Measurements from ENCODE around the gene KCTD5.

Gene KCTD5

GRCh38 chr16:2706085-2706484, 23.8 kb downstream of the KCTD5 start:
- Histone ChIP-seq H3K79me2 (no peaks in the 10 kb centered on the region), H3K4me1 (no peaks in the 10 kb centered on the region), H3K4me2 (ENCODE audit: low read length) (no peak overlapping the region), H3K27ac (no peak overlapping the region), H3K9me3 (ENCODE audit: control insufficient read depth, low read length) (no peaks in the 10 kb centered on the region), H3K36me3 (ENCODE audit: control insufficient read depth, insufficient read depth, low read length) (no peaks in the 10 kb centered on the region), H2AFZ (no peak overlapping the region), H3K4me3 (ENCODE audit: low read depth, low read length) (no peak overlapping the region), H3K9ac (no peak overlapping the region), H3K27me3 (ENCODE audit: control insufficient read depth, insufficient read depth, low read length) (no peaks in the 10 kb centered on the region)
- TF ChIP-seq, protein P1, sequence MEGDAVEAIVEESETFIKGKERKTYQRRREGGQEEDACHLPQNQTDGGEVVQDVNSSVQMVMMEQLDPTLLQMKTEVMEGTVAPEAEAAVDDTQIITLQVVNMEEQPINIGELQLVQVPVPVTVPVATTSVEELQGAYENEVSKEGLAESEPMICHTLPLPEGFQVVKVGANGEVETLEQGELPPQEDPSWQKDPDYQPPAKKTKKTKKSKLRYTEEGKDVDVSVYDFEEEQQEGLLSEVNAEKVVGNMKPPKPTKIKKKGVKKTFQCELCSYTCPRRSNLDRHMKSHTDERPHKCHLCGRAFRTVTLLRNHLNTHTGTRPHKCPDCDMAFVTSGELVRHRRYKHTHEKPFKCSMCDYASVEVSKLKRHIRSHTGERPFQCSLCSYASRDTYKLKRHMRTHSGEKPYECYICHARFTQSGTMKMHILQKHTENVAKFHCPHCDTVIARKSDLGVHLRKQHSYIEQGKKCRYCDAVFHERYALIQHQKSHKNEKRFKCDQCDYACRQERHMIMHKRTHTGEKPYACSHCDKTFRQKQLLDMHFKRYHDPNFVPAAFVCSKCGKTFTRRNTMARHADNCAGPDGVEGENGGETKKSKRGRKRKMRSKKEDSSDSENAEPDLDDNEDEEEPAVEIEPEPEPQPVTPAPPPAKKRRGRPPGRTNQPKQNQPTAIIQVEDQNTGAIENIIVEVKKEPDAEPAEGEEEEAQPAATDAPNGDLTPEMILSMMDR (IDR thresholded peaks at IDR 0.05): no peak

DNA sequence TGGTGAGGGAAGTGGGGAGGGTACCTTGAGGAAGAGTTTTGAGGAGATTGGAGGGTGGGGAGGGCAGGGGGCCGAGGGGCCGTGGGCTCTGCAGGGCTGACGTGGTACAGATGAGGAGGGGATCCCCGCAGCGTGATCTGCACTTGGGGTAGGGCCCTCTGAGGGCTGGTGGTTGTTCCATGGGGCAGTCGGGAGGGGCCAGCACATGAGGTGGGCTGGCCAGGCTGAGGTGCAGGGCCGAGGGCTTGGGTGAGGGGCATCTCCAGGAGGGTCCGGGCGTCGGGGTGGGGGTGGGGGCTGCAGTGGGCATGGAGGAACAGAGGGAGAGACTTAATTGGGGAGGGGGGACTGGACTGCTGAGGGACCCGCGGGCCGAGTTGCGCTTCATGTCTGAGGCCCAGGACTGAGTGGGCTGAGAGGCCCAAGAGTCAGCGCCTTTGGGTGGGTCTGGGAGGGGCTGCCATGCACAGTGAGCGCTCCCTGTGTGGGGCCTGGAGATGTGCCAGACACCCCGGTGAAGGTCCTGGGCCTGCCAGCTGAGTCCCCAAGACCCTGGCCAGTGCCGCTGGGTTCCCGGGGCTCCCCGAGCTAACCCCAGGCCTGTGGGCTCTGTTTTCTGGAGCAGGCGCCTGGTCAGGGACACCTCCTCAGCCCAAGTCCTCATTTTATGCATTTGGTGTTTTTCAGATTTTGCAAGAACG, 24.4 kb downstream of the KCTD5 start:
- Histone ChIP-seq H3K36me3 (ENCODE audit: control insufficient read depth, insufficient read depth, low read length) (no peaks in the 10 kb centered on the region), H2AFZ (no peak overlapping the region)

GRCh38 chr16:2707368-2708289, 25.3 kb downstream of the KCTD5 start:
- Histone ChIP-seq H2AFZ (no peak overlapping the region), H3K27me3 (ENCODE audit: control insufficient read depth, insufficient read depth, low read length) (no peaks in the 10 kb centered on the region), H3K9ac (no peak overlapping the region), H3K9me3 (ENCODE audit: control insufficient read depth, low read length) (no peaks in the 10 kb centered on the region), H3K4me1 (no peaks in the 10 kb centered on the region), H3K36me3 (ENCODE audit: control insufficient read depth, insufficient read depth, low read length) (no peaks in the 10 kb centered on the region), H3K27ac (no peak overlapping the region), H3K4me2 (ENCODE audit: low read length) (no peak overlapping the region), H3K79me2 (no peaks in the 10 kb centered on the region), H3K4me3 (ENCODE audit: low read depth, low read length) (no peak overlapping the region)
- TF ChIP-seq, protein P1 (IDR thresholded peaks at IDR 0.05): no peak

More for the DNA sequence above, 24.4 kb downstream of the KCTD5 start:
- Histone ChIP-seq H3K27ac (no peak overlapping the region), H3K4me3 (ENCODE audit: low read depth, low read length) (no peak overlapping the region), H3K79me2 (no peaks in the 10 kb centered on the region), H3K9ac (no peak overlapping the region), H3K4me2 (ENCODE audit: low read length) (no peak overlapping the region), H3K4me1 (no peaks in the 10 kb centered on the region), H3K27me3 (ENCODE audit: control insufficient read depth, insufficient read depth, low read length) (no peaks in the 10 kb centered on the region), H3K9me3 (ENCODE audit: control insufficient read depth, low read length) (no peaks in the 10 kb centered on the region)
- TF ChIP-seq, protein P1 (IDR thresholded peaks at IDR 0.05): no peak

DNA sequence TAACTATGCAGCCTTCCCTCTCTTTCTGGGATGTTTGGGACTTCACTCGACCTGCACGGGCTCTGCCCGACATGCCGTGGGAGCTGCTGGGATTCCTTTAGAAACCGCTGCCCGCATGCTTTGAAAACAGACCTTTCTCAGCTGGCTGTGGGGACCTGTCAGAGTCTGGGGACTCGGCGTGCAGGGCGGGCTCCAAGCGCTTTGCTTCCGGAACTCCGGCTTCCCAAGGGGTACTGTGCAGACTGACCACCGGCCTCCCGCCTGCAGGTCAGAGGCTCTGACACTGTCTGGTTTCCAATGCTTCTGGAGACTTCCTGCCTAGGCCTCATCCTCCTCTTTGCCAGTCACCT, 25.9 kb downstream of the KCTD5 start:
- H3K9ac ChIP-seq: no peak overlapping the region
- H2AFZ ChIP-seq: no peak overlapping the region
- no peaks in the 10 kb centered on the region for H3K79me2 ChIP-seq
- no peak overlapping the region for H3K4me3 ChIP-seq (ENCODE audit: low read depth, low read length)
- H3K4me1 ChIP-seq: no peaks in the 10 kb centered on the region
- TF ChIP-seq, protein P1 (IDR thresholded peaks at IDR 0.05): no peak
- H3K9me3 ChIP-seq (ENCODE audit: control insufficient read depth, low read length): no peaks in the 10 kb centered on the region
- no peak overlapping the region for H3K27ac ChIP-seq
- H3K4me2 ChIP-seq (ENCODE audit: low read length): no peak overlapping the region
- H3K27me3 ChIP-seq (ENCODE audit: control insufficient read depth, insufficient read depth, low read length): no peaks in the 10 kb centered on the region
- no peaks in the 10 kb centered on the region for H3K36me3 ChIP-seq (ENCODE audit: control insufficient read depth, insufficient read depth, low read length)
